Ectodermal cell (in vitro differentiated cells): ENCODE measurements around the gene FZD10.

Source experiments
- H3K27ac ChIP-seq: 2 replicates; pipeline ENCODE4 v1.7.0; 2013; ENCODE audit warnings: mild to moderate bottlenecking, low read depth, low read length; ENCODE audit not compliant: insufficient read depth, poor library complexity, severe bottlenecking
- H3K27me3 ChIP-seq: 2 replicates; pipeline ENCODE4 v1.7.0; 2013; ENCODE audit warnings: mild to moderate bottlenecking, low read length; ENCODE audit not compliant: insufficient read depth, control insufficient read depth, poor library complexity, severe bottlenecking
- H3K36me3 ChIP-seq: one replicate; pipeline ENCODE4 v1.7.0; 2013; ENCODE audit warnings: low read length; ENCODE audit not compliant: control insufficient read depth, insufficient read depth
- H3K4me1 ChIP-seq: one replicate; pipeline ENCODE4 v1.7.0; 2013; ENCODE audit warnings: low read length; ENCODE audit not compliant: control insufficient read depth, insufficient read depth
- H3K4me3 ChIP-seq: 2 replicates; pipeline ENCODE4 v1.7.0; 2013; ENCODE audit warnings: low read depth, low read length, control low read depth; ENCODE audit not compliant: insufficient read depth
- H3K9me3 ChIP-seq: 2 replicates; pipeline ENCODE4 v1.7.0; 2013; ENCODE audit warnings: mild to moderate bottlenecking, low read length, moderate library complexity; ENCODE audit not compliant: control insufficient read depth
- WGBS, 2 experiments: methylation state at CpG; one replicate each; pipeline ENCODE4 v1.1.7; 2013; ENCODE audit warnings: missing lambda C conversion rate in 2 of 2; 5-methylcytosine and 5-hydroxymethylcytosine counted together

FZD10 gene

GRCh38 chr12:130131801-130132200, 30.5 kb upstream of the FZD10 start:
- Histone ChIP-seq H3K9me3 (no peaks in the 10 kb centered on the region), H3K4me1 (peaks cover 9% of the 10 kb centered on the region), H3K36me3 (no peaks in the 10 kb centered on the region), H3K27me3 (peaks cover 20% of the 10 kb centered on the region), H3K27ac (no peak overlapping the region), H3K4me3 (no peak overlapping the region)
- WGBS, 2 experiments: 80% methylated on average over 8 of the region's 8 CpGs

GRCh38 chr12:130132831-130133511, 29.3 kb upstream of the FZD10 start:
- peaks cover 30% of the 10 kb centered on the region for H3K27me3 ChIP-seq
- H3K9me3 ChIP-seq: no peaks in the 10 kb centered on the region
- no peak overlapping the region for H3K4me3 ChIP-seq
- peaks cover 11% of the 10 kb centered on the region for H3K4me1 ChIP-seq
- H3K27ac ChIP-seq: no peak overlapping the region
- 61 to 64% methylated on average over 14 of the region's 14 CpGs for WGBS, 2 experiments
- H3K36me3 ChIP-seq: no peaks in the 10 kb centered on the region

- 88 to 89% methylated on average over 26 of the region's 26 CpGs for WGBS, 2 experiments
- peaks cover 11% of the 10 kb centered on the region for H3K4me1 ChIP-seq
- no peaks in the 10 kb centered on the region for H3K9me3 ChIP-seq
- H3K4me3 ChIP-seq: no peak overlapping the region
- peaks cover 30% of the 10 kb centered on the region for H3K27me3 ChIP-seq
- no peaks in the 10 kb centered on the region for H3K36me3 ChIP-seq
- H3K27ac ChIP-seq: no peak overlapping the region
Observed at GRCh38 chr12:130133851-130134562, 28.3 kb upstream of the FZD10 start.

- H3K27ac ChIP-seq: no peak overlapping the region
- WGBS, 2 experiments: 84 to 87% methylated on average over 8 of the region's 8 CpGs
- H3K9me3 ChIP-seq: no peaks in the 10 kb centered on the region
- peaks cover 11% of the 10 kb centered on the region for H3K4me1 ChIP-seq
- H3K27me3 ChIP-seq: peaks cover 30% of the 10 kb centered on the region
- no peak overlapping the region for H3K4me3 ChIP-seq
- no peaks in the 10 kb centered on the region for H3K36me3 ChIP-seq
Observed at GRCh38 chr12:130134563-130134915, 27.7 kb upstream of the FZD10 start.

GRCh38 chr12:130136509-130137039, 25.7 kb upstream of the FZD10 start:
- WGBS, 2 experiments: 74 to 80% methylated on average over 11 of the region's 11 CpGs
- H3K36me3 ChIP-seq: no peaks in the 10 kb centered on the region
- no peak overlapping the region for H3K4me3 ChIP-seq
- no peaks in the 10 kb centered on the region for H3K9me3 ChIP-seq
- peaks cover 11% of the 10 kb centered on the region for H3K4me1 ChIP-seq
- peaks cover 34% of the 10 kb centered on the region for H3K27me3 ChIP-seq
- H3K27ac ChIP-seq: no peak overlapping the region

GRCh38 chr12:130137040-130138018, 24.9 kb upstream of the FZD10 start:
- WGBS, 2 experiments: 41 to 42% methylated on average over 26 of the region's 26 CpGs
- Histone ChIP-seq H3K9me3 (no peaks in the 10 kb centered on the region), H3K36me3 (no peaks in the 10 kb centered on the region), H3K27ac (no peak overlapping the region), H3K4me1 (peaks cover 5% of the 10 kb centered on the region), H3K4me3 (no peak overlapping the region), H3K27me3 (peaks cover 38% of the 10 kb centered on the region)

- Histone ChIP-seq H3K9me3 (no peaks in the 10 kb centered on the region), H3K27ac (no peak overlapping the region), H3K4me3 (no peak overlapping the region), H3K27me3 (peaks cover 40% of the 10 kb centered on the region), H3K36me3 (no peaks in the 10 kb centered on the region), H3K4me1 (peaks cover 2% of the 10 kb centered on the region)
- 94 to 95% methylated on average over 20 of the region's 20 CpGs for WGBS, 2 experiments
Observed at GRCh38 chr12:130138478-130138877, 23.8 kb upstream of the FZD10 start.

- no peak overlapping the region for H3K27ac ChIP-seq
- peaks cover 34% of the 10 kb centered on the region for H3K27me3 ChIP-seq
- 87 to 90% methylated on average over 25 of the region's 25 CpGs for WGBS, 2 experiments
- H3K9me3 ChIP-seq: no peaks in the 10 kb centered on the region
- no peaks in the 10 kb centered on the region for H3K36me3 ChIP-seq
- no peak overlapping the region for H3K4me3 ChIP-seq
- H3K4me1 ChIP-seq: peaks cover 2% of the 10 kb centered on the region
Observed at GRCh38 chr12:130139567-130140421, 22.5 kb upstream of the FZD10 start.

- 94% methylated on average over 11 of the region's 11 CpGs for WGBS, 2 experiments
- peaks cover 28% of the 10 kb centered on the region for H3K27me3 ChIP-seq
Observed at GRCh38 chr12:130141105-130141504, 21.2 kb upstream of the FZD10 start.

More at GRCh38 chr12:130141105-130141504, 21.2 kb upstream of the FZD10 start:
- Histone ChIP-seq H3K4me3 (no peak overlapping the region), H3K4me1 (peaks cover 2% of the 10 kb centered on the region), H3K36me3 (no peaks in the 10 kb centered on the region), H3K27ac (no peak overlapping the region), H3K9me3 (no peaks in the 10 kb centered on the region)
